GM12878 (cell line): ENCODE measurements around the gene CCDC85B. TPM values are rescaled to one million over a fixed set of nuclear protein-coding genes. Genes with fewer than 3 reads are reported as not detected.

Experiments
- ATAC-seq: fragments of 200-7000 bp; cut with Tn5 transposase; 3 replicates; pipeline ENCODE4 v1.9.1; 2020; ENCODE audit warnings: mild to moderate bottlenecking, moderate library complexity
- BruUV-seq: library from RNA; stranded (reverse); fragments of 400-500 nt; replicated peaks from 2 replicates; lab custom pipeline; 2021; lab: Mats Ljungman, UMichigan
- CTCF ChIA-PET: fragments of 300-600 bp; sonication (Branson Sonifier 250); formaldehyde crosslinking; extraction: SDS; loops from one replicate; lab custom pipeline; 2021; ENCODE audit warnings: inconsistent platforms; lab: Yijun Ruan, JAX
- POLR2A ChIA-PET: fragments of 350-600 bp; formaldehyde crosslinking; extraction: SDS; loops from one replicate; lab custom pipeline; 2021; ENCODE audit warnings: inconsistent platforms; lab: Charles Lee
- RAD21 ChIA-PET: fragments of 300-600 bp; sonication (Branson Sonifier 250); formaldehyde crosslinking; loops from one replicate; lab custom pipeline; 2023; ENCODE audit warnings: antibody characterized with exemption; ENCODE audit not compliant: unreplicated experiment; lab: Charles Lee
- SMC1A ChIA-PET: fragments of 300-600 bp; sonication (Branson Sonifier 250); formaldehyde crosslinking; loops from one replicate; lab custom pipeline; 2023; ENCODE audit not compliant: unreplicated experiment, uncharacterized antibody; lab: Charles Lee
- DNase-seq: peaks from one replicate; pipeline ENCODE4 v3.0.0-alpha.2; 2011; ENCODE audit warnings: low read depth, low spot score
- FAIRE-seq: peaks from 3 replicates; lab custom pipeline; 2011; peaks lifted over from hg19 to GRCh38; lab: Jason Lieb, UNC
- H2AFZ ChIP-seq: 2 replicates; pipeline ENCODE4 v1.6.0; 2011; ENCODE audit warnings: low read depth, low read length, control low read depth; ENCODE audit not compliant: control insufficient read depth
- H3K27ac ChIP-seq: 2 replicates; pipeline ENCODE4 v1.5.1; 2011; ENCODE audit warnings: control low read depth; ENCODE audit not compliant: control insufficient read depth, insufficient read depth
- H3K27me3 ChIP-seq, 2 experiments: replicated peaks in 1 of 2; 2 replicates each; pipeline versions ENCODE4 v1.6.0 to v1.6.1; 2011; ENCODE audit warnings: low read length in 1 of 2; ENCODE audit not compliant: control insufficient read depth in 2 of 2, insufficient read depth in 2 of 2
- H3K36me3 ChIP-seq, 2 experiments: 2 replicates each; pipeline ENCODE4 v1.5.1; 2011; ENCODE audit warnings: low read length in 1 of 2; ENCODE audit not compliant: control insufficient read depth in 2 of 2, insufficient read depth in 2 of 2
- H3K4me1 ChIP-seq: 2 replicates; pipeline ENCODE4 v1.6.1; 2011; ENCODE audit warnings: mild to moderate bottlenecking, low read length, moderate library complexity, mixed read lengths; ENCODE audit not compliant: control insufficient read depth, insufficient read depth
- H3K4me2 ChIP-seq: 2 replicates; pipeline ENCODE4 v1.6.0; 2011; ENCODE audit warnings: control low read depth; ENCODE audit not compliant: control insufficient read depth, insufficient read depth
- H3K4me3 ChIP-seq: fragments of 200-600 bp; sonication (generic); 2 replicates; pipeline ENCODE4 v1.5.1; 2016
- H3K79me2 ChIP-seq: 2 replicates; pipeline ENCODE4 v1.6.0; 2011; ENCODE audit warnings: low read length; ENCODE audit not compliant: control insufficient read depth, insufficient read depth
- H3K9ac ChIP-seq: 2 replicates; pipeline ENCODE4 v1.8.0; 2011; ENCODE audit warnings: low read length, control low read depth, mixed read lengths; ENCODE audit not compliant: control insufficient read depth, insufficient read depth
- H3K9me3 ChIP-seq: replicated peaks from 3 replicates; pipeline ENCODE4 v1.5.1; 2011; ENCODE audit warnings: mild to moderate bottlenecking, low read length; ENCODE audit not compliant: control insufficient read depth, insufficient read depth
- H4K20me1 ChIP-seq: 2 replicates; pipeline ENCODE4 v1.6.0; 2011; ENCODE audit not compliant: control insufficient read depth, insufficient read depth
- ASH2L ChIP-seq: fragments of 300-600, 200-600 bp; sonication (generic); IDR thresholded peaks from 2 replicates; pipeline ENCODE4 v1.6.1; 2017; ENCODE audit warnings: low read depth, mild to moderate bottlenecking, borderline replicate concordance
- BACH1 ChIP-seq: fragments of 450-650 bp; IDR thresholded peaks from 2 replicates; pipeline ENCODE4 v1.6.1; 2017; ENCODE audit warnings: mild to moderate bottlenecking, borderline replicate concordance
- E2F8 ChIP-seq: fragments of 450-650 bp; IDR thresholded peaks from 2 replicates; pipeline ENCODE4 v1.6.1; 2018; ENCODE audit warnings: mild to moderate bottlenecking, low read depth, moderate library complexity; ENCODE audit not compliant: partially characterized antibody
- EGR1 ChIP-seq, 2 experiments: IDR thresholded peaks; 1 replicate in 1 of 2; 2 replicates in 1 of 2; pipeline ENCODE4 v1.6.1; 2011 to 2012; ENCODE audit warnings: low read depth in 2 of 2, low read length in 2 of 2, borderline replicate concordance in 1 of 2, mild to moderate bottlenecking in 1 of 2, moderate library complexity in 1 of 2
- ETV6 ChIP-seq, 2 experiments: fragments of 450-650 bp in 1 of 2; IDR thresholded peaks in 1 of 2; conservative IDR thresholded peaks in 1 of 2; 2 replicates each; pipeline ENCODE4 v1.6.1; 2014; ENCODE audit warnings: antibody characterized with exemption in 1 of 2, borderline replicate concordance in 1 of 2, low read depth in 1 of 2, mild to moderate bottlenecking in 1 of 2, moderate library complexity in 1 of 2
- NFYB ChIP-seq: IDR thresholded peaks from 2 replicates; pipeline ENCODE4 v1.6.1; 2011; ENCODE audit warnings: low read depth, mild to moderate bottlenecking, low read length, improper control_type of control experiment, moderate library complexity; ENCODE audit not compliant: insufficient read depth
- NRF1 ChIP-seq: conservative IDR thresholded peaks from 2 replicates; pipeline ENCODE4 v1.6.1; 2011; ENCODE audit warnings: mild to moderate bottlenecking, low read depth, low read length, improper control_type of control experiment
- POLR2AphosphoS5 ChIP-seq: IDR thresholded peaks from 2 replicates; pipeline ENCODE4 v1.6.1; 2011; ENCODE audit warnings: mild to moderate bottlenecking, low read length, inconsistent platforms
- RAD51 ChIP-seq: fragments of 450-650 bp; IDR thresholded peaks from 2 replicates; pipeline ENCODE4 v1.6.1; 2016; ENCODE audit warnings: moderate library complexity, mild to moderate bottlenecking, inconsistent platforms
- RB1 ChIP-seq: fragments of 450-650 bp; formaldehyde crosslinking; IDR thresholded peaks from 2 replicates; pipeline ENCODE4 v1.6.1; 2017; ENCODE audit warnings: mild to moderate bottlenecking, borderline replicate concordance
- RELA ChIP-seq: fragments of 450-650 bp; IDR thresholded peaks from 2 replicates; pipeline ENCODE4 v1.8.0; 2014; ENCODE audit warnings: borderline replicate concordance; ENCODE audit not compliant: partially characterized antibody
- RUNX3 ChIP-seq: IDR thresholded peaks from 2 replicates; pipeline ENCODE4 v1.6.1; 2012; ENCODE audit warnings: low read length, inconsistent platforms
- SIN3A ChIP-seq: IDR thresholded peaks from 2 replicates; pipeline ENCODE4 v1.6.1; 2012; ENCODE audit warnings: low read depth, low read length, improper control_type of control experiment
- SP1 ChIP-seq: IDR thresholded peaks from one replicate; pipeline ENCODE4 v1.6.1; 2011; ENCODE audit warnings: low read depth, low read length
- WGBS: methylation state at CpG from one replicate; pipeline ENCODE4 v1.1.6; 2016; ENCODE audit warnings: low lambda C conversion rate; ENCODE audit not compliant: insufficient replicate concordance, insufficient coverage; ENCODE audit errors: missing lambda C conversion rate; 5-methylcytosine and 5-hydroxymethylcytosine counted together
- in situ Hi-C: fragments of 300-500 bp; cut with MboI; formaldehyde crosslinking; loops from 9 replicates; pipeline ENCODE4 v1.14.3; 2018; ENCODE audit warnings: mixed read lengths
- intact Hi-C: fragments of 100-400 bp; cut with micrococcal nuclease; formaldehyde crosslinking; loops from one replicate; pipeline ENCODE4 v1.14.2; 2022; ENCODE audit not compliant: unreplicated experiment
- polyA plus RNA-seq, 11 experiments: library from polyadenylated mRNA; depleted of rRNA in 4 of 11; unstranded in 6 of 11; stranded (reverse) in 5 of 11; fragments of >200 nt; fragmentation: Nextera tagmentation in 4 of 11; fragmentation: Illumina TruSeq in 1 of 11; extraction: Ambion mirVana in 4 of 11; extraction: Trizol in 1 of 11; gene quantifications; 1 replicate in 1 of 11; 2 replicates in 10 of 11; pipeline versions ENCODE4 v1.2.1 to v1.2.3, GENCODE V29; 2011 to 2016; ENCODE audit warnings: inconsistent platforms in 2 of 11, missing spikeins in 2 of 11, low read depth in 1 of 11
- total RNA-seq, 4 experiments: library from RNA; depleted of rRNA in 3 of 4; stranded (reverse); fragments of >200 nt in 3 of 4; fragmentation: Illumina TruSeq in 1 of 4; extraction: Trizol in 1 of 4; gene quantifications; 2 replicates each; pipeline versions ENCODE4 v1.2.1 to v1.2.3, GENCODE V29; 2013 to 2021
- TF ChIP-seq, protein P1 (sequence below): IDR thresholded peaks from 2 replicates; pipeline ENCODE4 v1.6.1; 2012; ENCODE audit warnings: improper control_type of control experiment, low read depth, low read length; ENCODE audit not compliant: insufficient replicate concordance

The CCDC85B gene
- total and polyA plus RNA-seq, 10 of the 15 experiments (the other 5 are each of a cell fraction or from before 2014, with no cell fraction given) = 0.32 to 114 (median 49.5) TPM

DNA sequence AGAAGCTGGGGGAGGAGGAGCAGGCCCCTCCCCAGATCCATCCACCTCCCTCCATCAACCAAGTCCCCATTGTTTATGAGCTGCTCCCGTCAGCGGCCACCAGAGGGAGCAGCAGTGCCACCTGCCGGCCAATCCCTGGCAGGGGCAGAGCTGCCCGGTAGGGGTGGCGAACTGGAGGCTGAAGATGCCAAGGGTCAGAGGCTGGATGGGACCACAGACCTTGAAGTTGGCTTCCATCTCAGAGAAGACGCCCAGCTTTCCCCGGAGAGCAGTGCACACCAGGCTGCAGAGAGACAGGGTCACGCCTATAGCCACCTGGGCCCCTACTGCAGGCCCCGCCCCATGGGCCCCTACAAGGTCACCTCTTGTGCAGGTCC, 5.8 kb upstream of the CCDC85B start:
- peak overlapping the region; percentile 50; the same call in 1 of the 2 replicates for H3K4me2 ChIP-seq
- peak; percentile 81 for FAIRE-seq
- CTCF ChIA-PET = interaction anchor here (0.6 to 11.0 kb wide), 69 partner anchors 8 to 398 kb away, joined by 3 to 167 read pairs (median 4); partner anchors contain the start of genes AP5B1, CFL1, EFEMP2 and FOSL1
- peaks cover 12 to 25% of the 10 kb centered on the region in 2 experiments for H3K36me3 ChIP-seq
- no peak overlapping the region for H3K9ac ChIP-seq
- no peak overlapping the region for H3K4me3 ChIP-seq
- no peaks in the 10 kb centered on the region for H4K20me1 ChIP-seq
- RAD21 ChIA-PET = interaction anchor here (0.7 to 4.1 kb wide), 24 partner anchors 9 to 315 kb away, joined by 3 to 40 read pairs (median 5); partner anchors contain the start of gene KAT5
- SMC1A ChIA-PET = interaction anchor here (0.6 to 2.7 kb wide), 21 partner anchors 8 to 414 kb away, joined by 3 to 28 read pairs (median 4); partner anchors contain the start of genes KAT5 and MUS81
- ATAC-seq = peak; percentile 69
- intact Hi-C loops (loop anchor here (1.0 kb wide), 1 partner anchor 105 kb away; no protein-coding TSS in a partner anchor), in situ Hi-C loops (loop anchor here (5.0 kb wide), 1 partner anchor 103 kb away; no protein-coding TSS in a partner anchor)
- peaks cover 22% of the 10 kb centered on the region for H3K4me1 ChIP-seq
- peak overlapping the region; percentile 35; the same call in 1 of the 2 replicates for H2AFZ ChIP-seq
- no peak for DNase-seq
- no peak overlapping the region for H3K27ac ChIP-seq
- BruUV-seq = no TSS peak
- H3K27me3 ChIP-seq = no peaks in the 10 kb centered on the region
- WGBS = 12% methylated on average over 9 of the region's 9 CpGs
- H3K79me2 ChIP-seq = peaks cover 15% of the 10 kb centered on the region
- POLR2A ChIA-PET = interaction anchor here (1.1 to 4.0 kb wide), 4 partner anchors 11 to 52 kb away, joined by 3 to 33 read pairs (median 10); partner anchors contain the start of genes CFL1 and MUS81
- H3K9me3 ChIP-seq = no peaks in the 10 kb centered on the region
- TF ChIP-seq, protein P1, sequence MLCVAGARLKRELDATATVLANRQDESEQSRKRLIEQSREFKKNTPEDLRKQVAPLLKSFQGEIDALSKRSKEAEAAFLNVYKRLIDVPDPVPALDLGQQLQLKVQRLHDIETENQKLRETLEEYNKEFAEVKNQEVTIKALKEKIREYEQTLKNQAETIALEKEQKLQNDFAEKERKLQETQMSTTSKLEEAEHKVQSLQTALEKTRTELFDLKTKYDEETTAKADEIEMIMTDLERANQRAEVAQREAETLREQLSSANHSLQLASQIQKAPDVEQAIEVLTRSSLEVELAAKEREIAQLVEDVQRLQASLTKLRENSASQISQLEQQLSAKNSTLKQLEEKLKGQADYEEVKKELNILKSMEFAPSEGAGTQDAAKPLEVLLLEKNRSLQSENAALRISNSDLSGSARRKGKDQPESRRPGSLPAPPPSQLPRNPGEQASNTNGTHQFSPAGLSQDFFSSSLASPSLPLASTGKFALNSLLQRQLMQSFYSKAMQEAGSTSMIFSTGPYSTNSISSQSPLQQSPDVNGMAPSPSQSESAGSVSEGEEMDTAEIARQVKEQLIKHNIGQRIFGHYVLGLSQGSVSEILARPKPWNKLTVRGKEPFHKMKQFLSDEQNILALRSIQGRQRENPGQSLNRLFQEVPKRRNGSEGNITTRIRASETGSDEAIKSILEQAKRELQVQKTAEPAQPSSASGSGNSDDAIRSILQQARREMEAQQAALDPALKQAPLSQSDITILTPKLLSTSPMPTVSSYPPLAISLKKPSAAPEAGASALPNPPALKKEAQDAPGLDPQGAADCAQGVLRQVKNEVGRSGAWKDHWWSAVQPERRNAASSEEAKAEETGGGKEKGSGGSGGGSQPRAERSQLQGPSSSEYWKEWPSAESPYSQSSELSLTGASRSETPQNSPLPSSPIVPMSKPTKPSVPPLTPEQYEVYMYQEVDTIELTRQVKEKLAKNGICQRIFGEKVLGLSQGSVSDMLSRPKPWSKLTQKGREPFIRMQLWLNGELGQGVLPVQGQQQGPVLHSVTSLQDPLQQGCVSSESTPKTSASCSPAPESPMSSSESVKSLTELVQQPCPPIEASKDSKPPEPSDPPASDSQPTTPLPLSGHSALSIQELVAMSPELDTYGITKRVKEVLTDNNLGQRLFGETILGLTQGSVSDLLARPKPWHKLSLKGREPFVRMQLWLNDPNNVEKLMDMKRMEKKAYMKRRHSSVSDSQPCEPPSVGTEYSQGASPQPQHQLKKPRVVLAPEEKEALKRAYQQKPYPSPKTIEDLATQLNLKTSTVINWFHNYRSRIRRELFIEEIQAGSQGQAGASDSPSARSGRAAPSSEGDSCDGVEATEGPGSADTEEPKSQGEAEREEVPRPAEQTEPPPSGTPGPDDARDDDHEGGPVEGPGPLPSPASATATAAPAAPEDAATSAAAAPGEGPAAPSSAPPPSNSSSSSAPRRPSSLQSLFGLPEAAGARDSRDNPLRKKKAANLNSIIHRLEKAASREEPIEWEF = no peak
- TF ChIP-seq RUNX3 (no peak), RB1 (peak; percentile 84; the same call in 1 of the 2 replicates), SP1 (no peak), RELA (peak; percentile 55), SIN3A (no peak; the same call in 1 of the 2 replicates), ASH2L (no peak), POLR2AphosphoS5 (no peak), ETV6 (conservative IDR thresholded peaks at IDR 0.05 in 1 of 2, IDR thresholded peaks at IDR 0.05 in 1 of 2; ENCODE audit: borderline replicate concordance in 1 of 2, low read depth in 1 of 2) (no peak), BACH1 (no peak), NRF1 (no peak), E2F8 (no peak), NFYB (peak; percentile 61; the same call in 1 of the 2 replicates), RAD51 (no peak), EGR1 (IDR thresholded peaks at IDR 0.05; ENCODE audit: borderline replicate concordance in 1 of 2, low read depth in 2 of 2, low read length in 2 of 2) (no peak)
